ENCODE results near the gene COMMD6.
A peak's percentile ranks its signal among the peaks of the same experiment; 100 is the strongest.
"Not testable (repeated sequence)": the region's sequence is repeated elsewhere in the genome, so short reads cannot be mapped to it uniquely, and the experiment has no call there.

The COMMD6 gene

GRCh38 chr13:75537401-75538365, at the start of gene COMMD6:
Gene COMMD6 (minus strand): TSS chr13:75537841. CDS start chr13:75537805, 36 bp downstream.
- DNase-seq (ENCODE audit: extremely low spot score, insufficient read length, low read depth) (peak; percentile 86), FAIRE-seq (peak; percentile 97)

GRCh38 chr13:75585153-75585552, 47.5 kb upstream of the COMMD6 start:
- FAIRE-seq (no peak), DNase-seq (ENCODE audit: extremely low spot score, insufficient read length, low read depth) (no peak)

- DNase-seq (ENCODE audit: extremely low spot score, insufficient read length, low read depth) (no peak), FAIRE-seq (no peak)
Observed at GRCh38 chr13:75583091-75583490, 45.5 kb upstream of the COMMD6 start.

- peak; percentile 5 for FAIRE-seq
- no peak for DNase-seq (ENCODE audit: extremely low spot score, insufficient read length, low read depth)
Observed at GRCh38 chr13:75581874-75582640, 44.4 kb upstream of the COMMD6 start.

- FAIRE-seq (no peak), DNase-seq (ENCODE audit: extremely low spot score, insufficient read length, low read depth) (no peak)
Observed at GRCh38 chr13:75579529-75579928, 41.9 kb upstream of the COMMD6 start.

GRCh38 chr13:75569576-75569975, 31.9 kb upstream of the COMMD6 start:
- DNase-seq (ENCODE audit: extremely low spot score, insufficient read length, low read depth) (no peak), FAIRE-seq (peak; percentile 21)

GRCh38 chr13:75566658-75567057, 29.0 kb upstream of the COMMD6 start:
- peak; percentile 5 for FAIRE-seq
- no peak for DNase-seq (ENCODE audit: extremely low spot score, insufficient read length, low read depth)

GRCh38 chr13:75558145-75558840, 20.7 kb upstream of the COMMD6 start:
- DNase-seq (ENCODE audit: extremely low spot score, insufficient read length, low read depth) (no peak), FAIRE-seq (no peak)

GRCh38 chr13:75556961-75557360, 19.3 kb upstream of the COMMD6 start:
- DNase-seq (ENCODE audit: extremely low spot score, insufficient read length, low read depth) (no peak), FAIRE-seq (no peak)

- FAIRE-seq (no peak), DNase-seq (ENCODE audit: extremely low spot score, insufficient read length, low read depth) (no peak)
Observed at GRCh38 chr13:75555836-75556235, 18.2 kb upstream of the COMMD6 start.

- no peak for FAIRE-seq
- no peak for DNase-seq (ENCODE audit: extremely low spot score, insufficient read length, low read depth)
Observed at GRCh38 chr13:75554981-75555380, 17.3 kb upstream of the COMMD6 start.

- DNase-seq (ENCODE audit: extremely low spot score, insufficient read length, low read depth) (no peak), FAIRE-seq (no peak)
Observed at GRCh38 chr13:75554464-75554863, 16.8 kb upstream of the COMMD6 start.

GRCh38 chr13:75550159-75550567, 12.5 kb upstream of the COMMD6 start:
- no peak for DNase-seq (ENCODE audit: extremely low spot score, insufficient read length, low read depth)

GRCh38 chr13:75549262-75550158, 11.9 kb upstream of the COMMD6 start, which contains the start of gene UCHL3:
Gene UCHL3 (plus strand): TSS chr13:75549791. CDS start chr13:75549821, 30 bp downstream.
- DNase-seq (ENCODE audit: extremely low spot score, insufficient read length, low read depth) = peak; percentile 98
- peak; percentile 100 for FAIRE-seq

More at GRCh38 chr13:75550159-75550567, 12.5 kb upstream of the COMMD6 start:
- FAIRE-seq = peak; percentile 67

GRCh38 chr13:75547917-75548316, 10.3 kb upstream of the COMMD6 start:
- FAIRE-seq (no peak), DNase-seq (ENCODE audit: extremely low spot score, insufficient read length, low read depth) (no peak)

- FAIRE-seq; DNase-seq (ENCODE audit: extremely low spot score, insufficient read length, low read depth): not testable (repeated sequence)
Observed at GRCh38 chr13:75545386-75545785, 7.7 kb upstream of the COMMD6 start.

- FAIRE-seq (no peak), DNase-seq (ENCODE audit: extremely low spot score, insufficient read length, low read depth) (no peak)
Observed at GRCh38 chr13:75544681-75545330, 7.2 kb upstream of the COMMD6 start.

GRCh38 chr13:75541961-75542360, 4.3 kb upstream of the COMMD6 start:
- no peak for FAIRE-seq
- DNase-seq (ENCODE audit: extremely low spot score, insufficient read length, low read depth) = no peak

GRCh38 chr13:75541287-75541686, 3.6 kb upstream of the COMMD6 start:
- DNase-seq (ENCODE audit: extremely low spot score, insufficient read length, low read depth) = no peak

More at GRCh38 chr13:75541287-75541686, 3.6 kb upstream of the COMMD6 start:
- FAIRE-seq = peak; percentile 56
